Liver (tissue), 3 donors: ENCODE measurements around the gene TPSD1.

Experiments
- ATF3 ChIP-seq: IDR thresholded peaks from 2 replicates; pipeline ENCODE4 v1.6.1; 2016; ENCODE audit warnings: antibody characterized with exemption
- CTCF ChIP-seq: fragments of 150-350 bp; IDR thresholded peaks from 2 replicates; pipeline ENCODE4 v1.5.1; 2017; ENCODE audit warnings: improper control_type of control experiment, low read depth, low read length; ENCODE audit not compliant: missing input control
- EGR1 ChIP-seq, 2 donors: IDR thresholded peaks; 2 replicates each; pipeline ENCODE4 v1.6.1; 2016 to 2018; ENCODE audit warnings: antibody characterized with exemption in 2 of 2, low read depth in 2 of 2
- FOXA1 ChIP-seq: IDR thresholded peaks from 2 replicates; pipeline ENCODE4 v1.6.1; 2016; ENCODE audit warnings: antibody characterized with exemption
- GABPA ChIP-seq, 2 donors: IDR thresholded peaks in 1 of 2; conservative IDR thresholded peaks in 1 of 2; 2 replicates each; pipeline ENCODE4 v1.6.1; 2016; ENCODE audit warnings: antibody characterized with exemption in 2 of 2, mild to moderate bottlenecking in 1 of 2, moderate library complexity in 1 of 2
- HNF4A ChIP-seq, 2 donors: conservative IDR thresholded peaks; 2 replicates each; pipeline ENCODE4 v1.6.1; 2016; ENCODE audit warnings: antibody characterized with exemption in 2 of 2, mild to moderate bottlenecking in 2 of 2
- HNF4G ChIP-seq: IDR thresholded peaks from 2 replicates; pipeline ENCODE4 v1.6.1; 2016; ENCODE audit warnings: antibody characterized with exemption
- MAX ChIP-seq: IDR thresholded peaks from 2 replicates; pipeline ENCODE4 v1.6.1; 2016; ENCODE audit warnings: antibody characterized with exemption
- NR2F2 ChIP-seq: IDR thresholded peaks from 2 replicates; pipeline ENCODE4 v1.6.1; 2016; ENCODE audit warnings: antibody characterized with exemption
- REST ChIP-seq: IDR thresholded peaks from 2 replicates; pipeline ENCODE4 v1.6.1; 2016; ENCODE audit warnings: antibody characterized with exemption, mild to moderate bottlenecking
- SP1 ChIP-seq: IDR thresholded peaks from 2 replicates; pipeline ENCODE4 v1.6.1; 2018; ENCODE audit warnings: antibody characterized with exemption, mild to moderate bottlenecking
- TAF1 ChIP-seq: conservative IDR thresholded peaks from 2 replicates; pipeline ENCODE4 v1.6.1; 2016; ENCODE audit warnings: antibody characterized with exemption, mild to moderate bottlenecking
- YY1 ChIP-seq: IDR thresholded peaks from 2 replicates; pipeline ENCODE4 v1.6.1; 2016; ENCODE audit warnings: antibody characterized with exemption, mild to moderate bottlenecking
- donor health status: healthy.
- donor health status: healthy.

GRCh38 chr16:1261131-1261892 lies 5.4 kb downstream of the TPSD1 start:
- TF ChIP-seq CTCF (no peak), NR2F2 (no peak), REST (no peak), HNF4A (conservative IDR thresholded peaks at IDR 0.05) (no peak), TAF1 (no peak), MAX (no peak), GABPA (IDR thresholded peaks at IDR 0.05 in 1 of 2, conservative IDR thresholded peaks at IDR 0.05 in 1 of 2) (no peak), EGR1 (IDR thresholded peaks at IDR 0.05; ENCODE audit: low read depth in 2 of 2) (no peak), ATF3 (no peak), SP1 (no peak), HNF4G (no peak), YY1 (no peak), FOXA1 (no peak)
